Effector CD8-positive, alpha-beta T cell (primary cell): ENCODE data around the gene SHISAL1.

Experiments used
- DNase-seq: peaks from one replicate; lab custom pipeline; 2025; lab: John Stamatoyannopoulos, UW

The SHISAL1 gene

GRCh38 chr22:44207981-44208317 lies 104.8 kb downstream of the SHISAL1 start:
- no peak for DNase-seq

- no peak for DNase-seq
Observed at GRCh38 chr22:44207173-44207980, 105.4 kb downstream of the SHISAL1 start.

- DNase-seq = no peak
Observed at GRCh38 chr22:44206696-44207095, 106.1 kb downstream of the SHISAL1 start.

GRCh38 chr22:44206330-44206645 lies 106.5 kb downstream of the SHISAL1 start:
- no peak for DNase-seq

- no peak for DNase-seq
Observed at GRCh38 chr22:44205516-44206329, 107.0 kb downstream of the SHISAL1 start.

- no peak for DNase-seq
Observed at GRCh38 chr22:44204739-44205515, 107.8 kb downstream of the SHISAL1 start.

GRCh38 chr22:44203203-44203602 lies 109.5 kb downstream of the SHISAL1 start:
- DNase-seq = no peak

GRCh38 chr22:44202261-44202789 lies 110.4 kb downstream of the SHISAL1 start:
- no peak for DNase-seq

- no peak for DNase-seq
Observed at GRCh38 chr22:44201665-44202064, 111.1 kb downstream of the SHISAL1 start.

GRCh38 chr22:44200855-44201550 lies 111.7 kb downstream of the SHISAL1 start:
- no peak for DNase-seq

GRCh38 chr22:44200451-44200850 lies 112.3 kb downstream of the SHISAL1 start:
- DNase-seq = no peak

GRCh38 chr22:44199866-44200265 lies 112.9 kb downstream of the SHISAL1 start:
- no peak for DNase-seq

- no peak for DNase-seq
Observed at GRCh38 chr22:44199164-44199563, 113.6 kb downstream of the SHISAL1 start.

GRCh38 chr22:44197271-44197670 lies 115.5 kb downstream of the SHISAL1 start:
- no peak for DNase-seq

GRCh38 chr22:44196731-44197131 lies 116.0 kb downstream of the SHISAL1 start:
- no peak for DNase-seq

- DNase-seq = no peak
Observed at GRCh38 chr22:44196241-44196640, 116.5 kb downstream of the SHISAL1 start.

- no peak for DNase-seq
Observed at GRCh38 chr22:44195189-44195871, 117.4 kb downstream of the SHISAL1 start.

- no peak for DNase-seq
Observed at GRCh38 chr22:44194569-44194968, 118.2 kb downstream of the SHISAL1 start.
